Lower lobe of right lung (tissue), 2 donors: ENCODE results near the gene CCDC181. TPM values are rescaled to one million over a fixed set of nuclear protein-coding genes. Genes with fewer than 3 reads are reported as not detected.

Source experiments
- ATAC-seq, 2 donors: fragments of 200-7000 bp; cut with Tn5 transposase; one replicate each; pipeline ENCODE4 v1.9.1; 2020 to 2022; ENCODE audit warnings: mild to moderate bottlenecking in 2 of 2, moderate library complexity in 2 of 2
- DNase-seq: peaks from one replicate; pipeline ENCODE4 v3.0.0-alpha.2; 2020
- H3K27ac ChIP-seq: fragments of 200-600 bp; one replicate; pipeline ENCODE4 v1.8.0; 2022
- H3K27me3 ChIP-seq: fragments of 200-600 bp; one replicate; pipeline ENCODE4 v1.8.0; 2022; ENCODE audit warnings: low read depth
- H3K36me3 ChIP-seq: fragments of 200-600 bp; one replicate; pipeline ENCODE4 v1.8.0; 2022; ENCODE audit warnings: mild to moderate bottlenecking
- H3K4me1 ChIP-seq: fragments of 200-600 bp; one replicate; pipeline ENCODE4 v1.8.0; 2022
- H3K4me3 ChIP-seq: fragments of 200-600 bp; one replicate; pipeline ENCODE4 v1.8.0; 2022; ENCODE audit warnings: mild to moderate bottlenecking
- H3K9me3 ChIP-seq: fragments of 200-600 bp; one replicate; pipeline ENCODE4 v1.8.0; 2022
- CTCF ChIP-seq: fragments of 200-600 bp; IDR thresholded peaks from one replicate; pipeline ENCODE4 v1.8.0; 2022; ENCODE audit warnings: antibody characterized with exemption, mild to moderate bottlenecking
- intact Hi-C: fragments of 100-400 bp; cut with DNase I; formaldehyde crosslinking; loops from one replicate; pipeline ENCODE4 v1.11.0; 2022
- total RNA-seq: library from RNA; stranded (reverse); fragmentation: NEBNext Ultra II Directional; extraction: Animal tissue kit (Norgen Biotek cat#: 25700); gene quantifications from one replicate; pipeline ENCODE4 v1.2.1, GENCODE V29; 2021
- donor health status: DM: no; HTN: yes; CAD: no; lungs with severe emphysema.

The CCDC181 gene
- total RNA-seq, 1 donor from 2014 or later: 1.4 TPM

- H3K4me1 ChIP-seq: peaks cover 24% of the 10 kb centered on the region
- intact Hi-C loops: no loop called here
- peak overlapping the region; percentile 82 for H3K27ac ChIP-seq
- no peak for DNase-seq
- H3K36me3 ChIP-seq: peaks cover 39% of the 10 kb centered on the region
- H3K9me3 ChIP-seq: no peaks in the 10 kb centered on the region
- ATAC-seq: peak; percentile 24 to 43
- TF ChIP-seq CTCF: no peak
- H3K4me3 ChIP-seq: peak overlapping the region; percentile 79
- H3K27me3 ChIP-seq: no peaks in the 10 kb centered on the region
These were observed 58.9 kb downstream of the CCDC181 start for GRCh38 chr1:169368406-169368769.

- ATAC-seq (peak; percentile 99 to 100), DNase-seq (peak; percentile 98)
- peak within 1 kb of the TSS; percentile 79 for H3K4me3 ChIP-seq
- no peaks in the 10 kb centered on the region for H3K27me3 ChIP-seq
- no peaks in the 10 kb centered on the region for H3K9me3 ChIP-seq
- TF ChIP-seq CTCF: no peak
- H3K4me1 ChIP-seq: peaks cover 24% of the 10 kb centered on the region
- intact Hi-C loops: no loop called here
- H3K27ac ChIP-seq: peak within 1 kb of the TSS; percentile 82
- H3K36me3 ChIP-seq: peaks cover 33% of the 10 kb centered on the region
These were observed 59.4 kb downstream of the CCDC181 start, which contains the start of the genes BLZF1 and NME7 for GRCh38 chr1:169367686-169368405. Gene BLZF1 (plus strand): TSS chr1:169368195. CDS start chr1:169369523, 1,328 bp downstream. Gene NME7 (minus strand): TSS chr1:169367797. CDS start chr1:169367710, 87 bp downstream.

GRCh38 chr1:169367096-169367685, 60.1 kb downstream of the CCDC181 start:
- DNase-seq: no peak
- peak overlapping the region; percentile 82 for H3K27ac ChIP-seq
- peak overlapping the region; percentile 79 for H3K4me3 ChIP-seq
- H3K9me3 ChIP-seq: no peaks in the 10 kb centered on the region
- peaks cover 24% of the 10 kb centered on the region for H3K4me1 ChIP-seq
- TF ChIP-seq CTCF: no peak
- peak in 1 of 2 donors; percentile 12 for ATAC-seq
- peaks cover 27% of the 10 kb centered on the region for H3K36me3 ChIP-seq
- no peaks in the 10 kb centered on the region for H3K27me3 ChIP-seq
- intact Hi-C loops: no loop called here

- peaks cover 23% of the 10 kb centered on the region for H3K4me1 ChIP-seq
- intact Hi-C loops: no loop called here
- H3K36me3 ChIP-seq: peaks cover 4% of the 10 kb centered on the region
- no peaks in the 10 kb centered on the region for H3K9me3 ChIP-seq
- H3K4me3 ChIP-seq: no peak overlapping the region
- no peak for TF ChIP-seq CTCF
- DNase-seq (no peak), ATAC-seq (no peak)
- no peaks in the 10 kb centered on the region for H3K27me3 ChIP-seq
- H3K27ac ChIP-seq: no peak overlapping the region
These were observed 62.3 kb downstream of the CCDC181 start for GRCh38 chr1:169364948-169365347.

- Histone ChIP-seq H3K9me3 (no peaks in the 10 kb centered on the region), H3K4me3 (no peak overlapping the region), H3K36me3 (no peaks in the 10 kb centered on the region), H3K27ac (no peak overlapping the region), H3K27me3 (no peaks in the 10 kb centered on the region), H3K4me1 (peaks cover 10% of the 10 kb centered on the region)
- no peak for DNase-seq
- no peak for ATAC-seq
- no peak for TF ChIP-seq CTCF
- intact Hi-C loops: no loop called here
These were observed 64.1 kb downstream of the CCDC181 start for GRCh38 chr1:169363046-169363730.
